ENCODE results near the gene SLC6A3.

- TF ChIP-seq CTCF (IDR thresholded peaks at IDR 0.05) (no peak), POLR2A (IDR thresholded peaks at IDR 0.05) (no peak)
Measured at GRCh38 chr5:1473746-1474145, 28.5 kb upstream of the SLC6A3 start.
